Esophagus squamous epithelium (tissue), 4 donors: ENCODE results near the gene RGL2.

Source experiments
- CTCF ChIP-seq, 6 experiments: fragments of 450-650 bp in 4 of 6; fragments of 200-600 bp in 2 of 6; sonication (generic) in 2 of 6; IDR thresholded peaks; one replicate each; pipeline ENCODE4 v1.5.1; 2016 to 2019; ENCODE audit warnings: antibody characterized with exemption in 6 of 6, mild to moderate bottlenecking in 4 of 6, moderate library complexity in 4 of 6
- POLR2A ChIP-seq, 4 donors: fragments of 450-650 bp; IDR thresholded peaks; one replicate each; pipeline ENCODE4 v1.6.1; 2017; ENCODE audit warnings: antibody characterized with exemption in 4 of 4, mild to moderate bottlenecking in 4 of 4, moderate library complexity in 3 of 4

DNA sequence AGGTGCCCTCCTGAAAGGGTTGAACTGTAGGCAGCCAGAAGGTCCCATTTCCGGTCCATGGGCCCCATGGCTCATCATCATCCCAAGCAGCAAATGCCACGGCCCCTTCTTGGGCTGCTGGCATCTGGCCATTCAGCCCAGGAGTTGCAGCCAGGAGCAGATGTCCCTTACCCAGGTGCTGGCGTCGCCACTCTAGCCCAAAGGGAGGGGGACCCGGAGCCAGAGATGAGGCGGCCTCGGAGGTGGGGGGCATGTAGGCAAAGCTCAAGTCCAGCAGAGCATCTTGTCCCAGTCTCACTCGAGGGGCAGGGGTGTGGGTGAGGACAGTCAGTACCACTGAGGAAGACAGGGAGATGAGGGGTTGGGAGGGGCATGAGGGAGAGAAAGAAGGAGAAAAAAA is 6.3 kb upstream of the RGL2 start:
- TF ChIP-seq CTCF (IDR thresholded peaks at IDR 0.05) = no peak
- TF ChIP-seq POLR2A (IDR thresholded peaks at IDR 0.05) = no peak
